Ishikawa (cell line): ENCODE data around the gene ZNF428.

Experiments
- CREB1 ChIP-seq: IDR thresholded peaks from 2 replicates; pipeline ENCODE4 v1.6.1; 2012; ENCODE audit warnings: low read depth
- EP300 ChIP-seq: IDR thresholded peaks from 2 replicates; pipeline ENCODE4 v1.6.1; 2012; ENCODE audit warnings: borderline replicate concordance
- NFIC ChIP-seq: IDR thresholded peaks from 2 replicates; pipeline ENCODE4 v1.6.1; 2012
- RAD21 ChIP-seq: IDR thresholded peaks from 2 replicates; pipeline ENCODE4 v1.6.1; 2012; ENCODE audit warnings: low read depth
- TAF1 ChIP-seq: IDR thresholded peaks from 2 replicates; pipeline ENCODE4 v1.6.1; 2012; ENCODE audit warnings: low read depth, mild to moderate bottlenecking
- TEAD4 ChIP-seq: IDR thresholded peaks from 2 replicates; pipeline ENCODE4 v1.6.1; 2012
- YY1 ChIP-seq: IDR thresholded peaks from 2 replicates; pipeline ENCODE4 v1.6.1; 2012; ENCODE audit warnings: low read depth
- TF ChIP-seq, protein P1 (sequence below): IDR thresholded peaks from 2 replicates; pipeline ENCODE4 v1.6.1; 2012; ENCODE audit warnings: low read depth, mild to moderate bottlenecking

DNA sequence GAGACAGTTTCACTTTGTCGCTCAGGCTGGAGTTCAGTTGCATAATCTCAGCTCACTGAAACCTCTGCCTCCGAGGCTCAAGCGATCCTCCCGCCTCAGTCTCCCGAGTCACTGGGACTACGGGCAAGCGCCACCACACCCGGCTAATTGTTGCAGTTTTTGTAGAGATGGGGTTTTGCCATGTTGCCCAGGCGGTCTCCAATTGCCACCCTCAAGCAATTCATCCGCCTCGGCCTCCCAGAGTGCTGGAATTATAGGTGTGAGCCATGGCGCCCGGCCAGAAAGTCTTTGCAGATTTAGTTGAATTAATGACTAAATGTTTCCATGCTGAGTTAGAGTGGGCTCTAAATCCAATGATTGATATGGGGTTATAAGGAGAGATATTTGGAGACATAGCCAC is 24.8 kb upstream of the ZNF428 start:
- TF ChIP-seq, protein P1, sequence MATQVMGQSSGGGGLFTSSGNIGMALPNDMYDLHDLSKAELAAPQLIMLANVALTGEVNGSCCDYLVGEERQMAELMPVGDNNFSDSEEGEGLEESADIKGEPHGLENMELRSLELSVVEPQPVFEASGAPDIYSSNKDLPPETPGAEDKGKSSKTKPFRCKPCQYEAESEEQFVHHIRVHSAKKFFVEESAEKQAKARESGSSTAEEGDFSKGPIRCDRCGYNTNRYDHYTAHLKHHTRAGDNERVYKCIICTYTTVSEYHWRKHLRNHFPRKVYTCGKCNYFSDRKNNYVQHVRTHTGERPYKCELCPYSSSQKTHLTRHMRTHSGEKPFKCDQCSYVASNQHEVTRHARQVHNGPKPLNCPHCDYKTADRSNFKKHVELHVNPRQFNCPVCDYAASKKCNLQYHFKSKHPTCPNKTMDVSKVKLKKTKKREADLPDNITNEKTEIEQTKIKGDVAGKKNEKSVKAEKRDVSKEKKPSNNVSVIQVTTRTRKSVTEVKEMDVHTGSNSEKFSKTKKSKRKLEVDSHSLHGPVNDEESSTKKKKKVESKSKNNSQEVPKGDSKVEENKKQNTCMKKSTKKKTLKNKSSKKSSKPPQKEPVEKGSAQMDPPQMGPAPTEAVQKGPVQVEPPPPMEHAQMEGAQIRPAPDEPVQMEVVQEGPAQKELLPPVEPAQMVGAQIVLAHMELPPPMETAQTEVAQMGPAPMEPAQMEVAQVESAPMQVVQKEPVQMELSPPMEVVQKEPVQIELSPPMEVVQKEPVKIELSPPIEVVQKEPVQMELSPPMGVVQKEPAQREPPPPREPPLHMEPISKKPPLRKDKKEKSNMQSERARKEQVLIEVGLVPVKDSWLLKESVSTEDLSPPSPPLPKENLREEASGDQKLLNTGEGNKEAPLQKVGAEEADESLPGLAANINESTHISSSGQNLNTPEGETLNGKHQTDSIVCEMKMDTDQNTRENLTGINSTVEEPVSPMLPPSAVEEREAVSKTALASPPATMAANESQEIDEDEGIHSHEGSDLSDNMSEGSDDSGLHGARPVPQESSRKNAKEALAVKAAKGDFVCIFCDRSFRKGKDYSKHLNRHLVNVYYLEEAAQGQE: no peak
- TF ChIP-seq EP300 (no peak), YY1 (no peak), TEAD4 (no peak), RAD21 (no peak), CREB1 (no peak), TAF1 (no peak), NFIC (no peak)
